PC-3 (cell line): ENCODE results near the gene ASF1B.

Source experiments
- CTCF ChIP-seq: fragments of 300-600 bp; sonication (generic); conservative IDR thresholded peaks from 2 replicates; pipeline ENCODE4 v1.5.1; 2017; ENCODE audit warnings: antibody characterized with exemption, low read depth, mild to moderate bottlenecking, low read length
- EZH2 ChIP-seq: fragments of 300-600 bp; sonication (generic); IDR thresholded peaks from one replicate; pipeline ENCODE4 v1.6.1; 2017; ENCODE audit warnings: antibody characterized with exemption, mild to moderate bottlenecking, low read length; ENCODE audit not compliant: unreplicated experiment
- EZH2phosphoT487 ChIP-seq: fragments of 300-600 bp; sonication (generic); IDR thresholded peaks from 2 replicates; pipeline ENCODE4 v1.6.1; 2018; ENCODE audit warnings: mild to moderate bottlenecking, antibody characterized with exemption, low read length, borderline replicate concordance

- TF ChIP-seq CTCF = no peak
- TF ChIP-seq EZH2 = no peak
- no peak for TF ChIP-seq EZH2phosphoT487
Measured at GRCh38 chr19:14082675-14082960, 53.8 kb downstream of the ASF1B start.
